Measurements from ENCODE around the gene EMP3. TPM values are rescaled to one million over a fixed set of nuclear protein-coding genes. Genes with fewer than 3 reads are reported as not detected.

Gene EMP3
- total RNA-seq, 1 experiment from 2014 or later, result 92.9 TPM

DNA sequence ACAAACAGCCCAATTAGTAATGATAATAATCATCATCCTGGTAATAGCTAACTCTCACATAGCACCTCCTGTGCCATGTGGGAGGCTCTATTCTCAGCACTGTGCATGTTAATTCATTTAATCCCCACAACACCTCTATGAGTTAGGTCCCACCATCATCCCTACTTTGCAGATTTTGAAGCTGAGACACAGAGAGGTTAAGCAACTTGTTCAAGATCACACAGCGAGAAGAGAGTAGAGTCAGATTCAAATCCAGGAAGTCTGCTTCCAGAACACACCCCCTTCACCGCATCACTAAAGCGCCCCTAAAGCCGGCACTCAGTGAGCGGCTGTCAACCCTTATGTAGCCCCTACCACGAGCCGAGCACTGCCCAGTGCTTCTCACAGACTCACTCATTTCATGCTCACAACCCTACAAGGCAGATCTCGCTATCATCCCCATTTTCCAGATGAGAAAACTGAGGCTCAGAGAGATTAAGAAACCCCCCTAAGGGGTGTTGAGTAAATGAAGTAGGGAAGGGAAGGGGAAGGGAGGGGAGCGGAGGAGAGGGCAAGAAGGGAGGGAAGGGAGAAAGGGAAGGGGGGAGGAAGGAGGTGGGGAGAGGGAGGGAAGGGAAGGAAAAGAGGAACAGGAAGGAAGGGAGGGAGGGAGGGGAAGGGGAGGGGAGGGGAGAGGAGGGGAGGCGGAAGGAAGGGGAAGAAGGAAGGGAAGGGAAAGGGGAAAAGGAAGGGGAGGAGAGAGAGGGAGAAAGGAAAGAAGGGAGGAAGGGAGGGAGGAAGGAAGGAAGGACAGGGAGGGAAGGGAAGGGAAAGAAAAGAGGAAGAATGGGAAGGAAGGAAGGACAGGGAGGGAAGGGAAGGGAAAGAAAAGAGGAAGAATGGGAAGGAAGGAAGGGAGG, 16.4 kb downstream of the EMP3 start:
- BruUV-seq (replicated peaks), result no TSS peak
- no peaks in the 10 kb centered on the region for H3K36me3 ChIP-seq (ENCODE audit: control insufficient read depth in 1 of 2, insufficient read depth in 2 of 2, low read length in 2 of 2)
- no peaks in the 10 kb centered on the region for H3K27me3 ChIP-seq (ENCODE audit: insufficient read depth, low read length)
- POLR2A ChIA-PET, result interaction anchor here (1.1 kb wide), 1 partner anchor 13 kb away, joined by 4 read pairs; no protein-coding TSS in a partner anchor
- RAD21 ChIA-PET (ENCODE audit: low non-redundant PET in 1 of 2, low total read pairs in 2 of 2, uncharacterized antibody in 2 of 2, unreplicated experiment in 2 of 2), result no interaction called here
- no peak overlapping the region for H3K4me3 ChIP-seq (replicated peaks in 1 of 2; ENCODE audit: low read depth in 1 of 2, low read length in 2 of 2)
- no peaks in the 10 kb centered on the region for H3K9me2 ChIP-seq (ENCODE audit: insufficient read depth)
- no peak overlapping the region for H2AFZ ChIP-seq (ENCODE audit: low read depth, low read length, poor library complexity, severe bottlenecking)
- H3K9ac ChIP-seq (ENCODE audit: low read length), result no peak overlapping the region
- intact Hi-C loops (cut with micrococcal nuclease), result no loop called here
- no peaks in the 10 kb centered on the region for H3K79me2 ChIP-seq (ENCODE audit: insufficient read depth, low read length)
- ATAC-seq (no peak), DNase-seq (ENCODE audit: low read depth, low spot score) (no peak)
- 0 out of 2 replicates have a peak overlapping the region, but pooled peaks have one; percentile 5 for H3K27ac ChIP-seq (ENCODE audit: low read depth, low read length)
- H4K20me1 ChIP-seq (ENCODE audit: insufficient read depth), result no peaks in the 10 kb centered on the region
- no peaks in the 10 kb centered on the region for H3K9me3 ChIP-seq (ENCODE audit: control insufficient read depth in 1 of 2, insufficient read depth in 1 of 2, low read depth in 1 of 2, low read length in 2 of 2)
- CTCF ChIA-PET, result interaction anchor here (0.7 to 1.6 kb wide), 4 partner anchors 8 to 243 kb away, joined by 3 to 6 read pairs (median 4); no protein-coding TSS in a partner anchor
- H3K4me2 ChIP-seq (ENCODE audit: low read length), result 0 out of 2 replicates have a peak overlapping the region, but pooled peaks have one; percentile 20
- peaks cover 10 to 27% of the 10 kb centered on the region in 2 experiments for H3K4me1 ChIP-seq (ENCODE audit: control insufficient read depth in 1 of 2, insufficient read depth in 2 of 2, low read length in 2 of 2)
- TF ChIP-seq EZH2 (IDR thresholded peaks at IDR 0.05), result no peak
- no peak for TF ChIP-seq POLR2A (IDR thresholded peaks at IDR 0.05; ENCODE audit: borderline replicate concordance, extremely low read depth, insufficient read depth, insufficient read length)
- TF ChIP-seq TCF7L2 (IDR thresholded peaks at IDR 0.05; ENCODE audit: borderline replicate concordance, extremely low read depth, insufficient read depth, insufficient read length), result no peak
- no peak for TF ChIP-seq ZFX (IDR thresholded peaks at IDR 0.05)
- no peak for TF ChIP-seq FOSL1 (IDR thresholded peaks at IDR 0.05; ENCODE audit: low read depth)
- TF ChIP-seq, protein P1, sequence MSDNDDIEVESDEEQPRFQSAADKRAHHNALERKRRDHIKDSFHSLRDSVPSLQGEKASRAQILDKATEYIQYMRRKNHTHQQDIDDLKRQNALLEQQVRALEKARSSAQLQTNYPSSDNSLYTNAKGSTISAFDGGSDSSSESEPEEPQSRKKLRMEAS (IDR thresholded peaks at IDR 0.05), result no peak; the same call in 1 of the 2 replicates
- TF ChIP-seq, protein P2, sequence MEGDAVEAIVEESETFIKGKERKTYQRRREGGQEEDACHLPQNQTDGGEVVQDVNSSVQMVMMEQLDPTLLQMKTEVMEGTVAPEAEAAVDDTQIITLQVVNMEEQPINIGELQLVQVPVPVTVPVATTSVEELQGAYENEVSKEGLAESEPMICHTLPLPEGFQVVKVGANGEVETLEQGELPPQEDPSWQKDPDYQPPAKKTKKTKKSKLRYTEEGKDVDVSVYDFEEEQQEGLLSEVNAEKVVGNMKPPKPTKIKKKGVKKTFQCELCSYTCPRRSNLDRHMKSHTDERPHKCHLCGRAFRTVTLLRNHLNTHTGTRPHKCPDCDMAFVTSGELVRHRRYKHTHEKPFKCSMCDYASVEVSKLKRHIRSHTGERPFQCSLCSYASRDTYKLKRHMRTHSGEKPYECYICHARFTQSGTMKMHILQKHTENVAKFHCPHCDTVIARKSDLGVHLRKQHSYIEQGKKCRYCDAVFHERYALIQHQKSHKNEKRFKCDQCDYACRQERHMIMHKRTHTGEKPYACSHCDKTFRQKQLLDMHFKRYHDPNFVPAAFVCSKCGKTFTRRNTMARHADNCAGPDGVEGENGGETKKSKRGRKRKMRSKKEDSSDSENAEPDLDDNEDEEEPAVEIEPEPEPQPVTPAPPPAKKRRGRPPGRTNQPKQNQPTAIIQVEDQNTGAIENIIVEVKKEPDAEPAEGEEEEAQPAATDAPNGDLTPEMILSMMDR (IDR thresholded peaks at IDR 0.05 in 2 of 3, conservative IDR thresholded peaks at IDR 0.05 in 1 of 3; ENCODE audit: borderline replicate concordance in 1 of 3, insufficient read depth in 1 of 3, low read depth in 2 of 3, low read length in 2 of 3), result no peak
- TF ChIP-seq ELF1 (IDR thresholded peaks at IDR 0.05; ENCODE audit: borderline replicate concordance, low read depth), result no peak
- TF ChIP-seq RAD21 (IDR thresholded peaks at IDR 0.05; ENCODE audit: low read depth), result no peak
- no peak for TF ChIP-seq ZNF274 (IDR thresholded peaks at IDR 0.05; ENCODE audit: low read depth, low read length)
- no peak for TF ChIP-seq ZBTB33 (IDR thresholded peaks at IDR 0.05; ENCODE audit: extremely low read depth, insufficient replicate concordance, low read length)

All from HCT116 (cell line).